Fibroblast of the aortic adventitia (primary cell): ENCODE data around the gene HEXIM1. TPM values are rescaled to one million over a fixed set of nuclear protein-coding genes. Genes with fewer than 3 reads are reported as not detected.

Experiments
- DNase-seq: peaks from one replicate; pipeline ENCODE4 v3.0.0-alpha.2; 2010; ENCODE audit warnings: low read depth
- H3K4me3 ChIP-seq: 2 replicates; pipeline ENCODE4 v1.5.1; 2011; ENCODE audit warnings: low read depth, mild to moderate bottlenecking, control low read depth, low read length, moderate library complexity
- CTCF ChIP-seq: IDR thresholded peaks from 2 replicates; pipeline ENCODE4 v1.5.1; 2011; ENCODE audit warnings: mild to moderate bottlenecking, low read length, control low read depth, inconsistent platforms; ENCODE audit not compliant: insufficient read depth
- total RNA-seq: library from RNA; depleted of rRNA; stranded (reverse); fragments of >200 nt; gene quantifications from 2 replicates; pipeline ENCODE4 v1.2.3, GENCODE V29; 2012; ENCODE audit warnings: low replicate concordance

HEXIM1 gene
- total RNA-seq, 1 donor, result 10.0 TPM

DNA sequence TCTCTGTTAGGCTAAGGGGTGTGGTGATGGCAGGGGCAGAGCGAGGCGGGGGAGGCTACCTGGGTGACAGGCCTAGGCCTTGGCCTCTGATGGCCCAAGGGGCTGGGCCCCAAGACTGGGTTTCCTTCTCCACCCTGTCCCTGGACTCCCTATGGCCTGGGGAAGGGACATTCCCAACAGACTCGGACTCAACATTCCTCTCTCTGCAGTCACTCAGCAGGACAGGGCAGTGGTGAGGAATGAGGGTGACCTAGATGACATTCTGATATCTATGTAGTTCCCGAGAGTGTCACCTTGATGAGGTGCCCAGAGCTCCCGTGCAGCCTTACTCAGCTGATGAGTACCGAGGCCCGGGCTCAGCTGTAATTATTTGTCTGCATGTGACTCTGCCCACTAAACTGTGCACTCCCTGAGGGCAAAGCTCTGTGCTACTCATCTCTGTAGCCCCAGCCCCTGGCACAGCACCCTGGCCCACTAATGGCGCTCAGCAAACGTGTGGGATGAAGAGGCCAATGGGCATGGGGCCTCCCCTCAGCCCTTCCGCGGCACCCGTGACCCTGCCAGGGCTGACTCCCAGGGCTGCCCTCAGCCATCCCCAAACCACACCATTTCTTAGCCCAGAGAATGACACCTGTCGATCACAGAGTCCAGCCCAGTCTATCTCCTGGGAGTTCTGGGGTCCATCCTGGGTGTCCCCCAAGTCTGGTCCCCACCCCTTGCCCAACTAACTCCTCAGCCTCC lies 18.2 kb upstream of the HEXIM1 start:
- H3K4me3 ChIP-seq, result peak overlapping the region; percentile 89
- TF ChIP-seq CTCF, result no peak
- DNase-seq, result no peak

DNA sequence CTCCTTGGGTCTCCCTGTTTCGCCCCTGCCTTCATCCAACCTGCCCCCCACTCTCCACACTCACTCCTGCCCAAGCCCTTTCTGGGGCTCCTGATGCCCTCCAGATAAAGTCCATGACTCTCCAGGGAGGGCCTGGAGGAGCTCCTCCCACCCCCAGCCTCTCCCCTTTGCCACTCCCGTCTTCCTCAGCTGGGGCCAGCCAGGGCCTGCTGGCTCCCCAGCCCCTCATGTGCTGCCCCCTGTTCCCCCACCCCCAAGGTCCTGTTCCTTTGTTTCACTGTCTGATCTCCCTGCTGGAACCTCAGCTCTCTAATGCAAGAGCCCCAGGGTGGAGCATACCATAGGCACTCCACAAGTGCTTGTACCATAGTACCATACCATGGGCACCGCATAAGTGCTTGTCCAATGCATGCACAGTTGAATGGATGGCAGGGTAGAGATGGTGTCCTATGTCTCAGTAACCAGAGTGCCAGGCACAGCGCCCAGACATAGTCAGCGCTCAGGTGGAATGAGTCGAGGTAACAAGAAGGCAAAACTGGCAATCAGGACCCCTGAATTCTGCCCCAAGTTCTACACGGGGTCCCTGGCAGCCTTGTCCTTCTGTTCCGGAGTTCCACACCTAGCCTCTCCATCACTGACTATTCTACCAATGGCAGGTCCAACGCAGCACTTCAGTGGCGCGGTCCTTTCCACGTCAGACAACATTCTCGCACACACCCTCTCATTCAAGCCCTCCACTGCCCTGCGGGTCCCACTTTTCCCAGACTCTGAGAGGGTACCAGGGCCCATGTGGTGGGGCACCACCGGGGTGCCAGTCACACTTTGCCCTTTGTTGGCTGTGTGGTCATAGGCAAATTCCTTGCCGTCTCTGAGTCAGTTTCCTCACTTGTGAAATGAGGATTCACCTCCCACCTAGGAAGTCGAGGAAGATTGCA lies 17.3 kb upstream of the HEXIM1 start:
- H3K4me3 ChIP-seq, result peak overlapping the region; percentile 89
- DNase-seq, result no peak
- TF ChIP-seq CTCF, result no peak

GRCh38 chr17:45131616-45132319 lies 16.5 kb upstream of the HEXIM1 start:
- DNase-seq, result no peak
- peak; percentile 79 for TF ChIP-seq CTCF
- H3K4me3 ChIP-seq, result peak overlapping the region; percentile 89

GRCh38 chr17:45132320-45132571 lies 16.0 kb upstream of the HEXIM1 start, which contains the start of gene PLCD3:
PLCD3 (minus strand) TSS chr17:45132515; CDS start chr17:45132410, 105 bp downstream.
- no peak for TF ChIP-seq CTCF
- peak within 1 kb of the TSS; percentile 89 for H3K4me3 ChIP-seq
- DNase-seq, result no peak

- peak; percentile 69 for DNase-seq
- H3K4me3 ChIP-seq, result peak overlapping the region; percentile 81
- TF ChIP-seq CTCF, result peak; percentile 85
These were observed 15.5 kb upstream of the HEXIM1 start for GRCh38 chr17:45132572-45133463.
